ENCODE data around the gene DIO1. TPM values are rescaled to one million over a fixed set of nuclear protein-coding genes. Genes with fewer than 3 reads are reported as not detected.

The DIO1 gene
- total RNA-seq, 1 experiment from 2014 or later = not detected

Other genes starting within 250 kb of the DIO1 start
- 2.3 and 3.0 TPM in 2 replicates for gene GLIS1, start 155.0 kb upstream of the DIO1 start, total RNA-seq (2014; rRNA removed; shearing (Covaris generic))
- 34.0 and 48.1 TPM in 2 replicates for gene NDC1, start 55.9 kb upstream of the DIO1 start, total RNA-seq (2014; rRNA removed; shearing (Covaris generic))
- 32.5 and 38.1 TPM in 2 replicates for gene YIPF1, start 4.4 kb upstream of the DIO1 start, total RNA-seq (2014; rRNA removed; shearing (Covaris generic))
- gene IFT25, start 51.5 kb downstream of the DIO1 start, total RNA-seq (2014; rRNA removed; shearing (Covaris generic)) = 62.7 and 95.9 TPM in 2 replicates
- gene LRRC42, start 52.2 kb downstream of the DIO1 start, total RNA-seq (2014; rRNA removed; shearing (Covaris generic)) = 53.0 and 59.3 TPM in 2 replicates
- not detected in 2 replicates for gene LDLRAD1, start 124.0 kb downstream of the DIO1 start, total RNA-seq (2014; rRNA removed; shearing (Covaris generic))
- gene TMEM59, start 159.0 kb downstream of the DIO1 start, total RNA-seq (2014; rRNA removed; shearing (Covaris generic)) = 540 and 619 TPM in 2 replicates
- gene TCEANC2, start 159.4 kb downstream of the DIO1 start, total RNA-seq (2014; rRNA removed; shearing (Covaris generic)) = 2.0 and 3.1 TPM in 2 replicates